ENCODE data around the gene NUDT13. TPM values are rescaled to one million over a fixed set of nuclear protein-coding genes. Genes with fewer than 3 reads are reported as not detected.

Gene NUDT13
- total and polyA plus RNA-seq, 2 donors (not counting 1 experiment from before 2014, with no cell fraction given), result 2.5 to 4.5 TPM

DNA sequence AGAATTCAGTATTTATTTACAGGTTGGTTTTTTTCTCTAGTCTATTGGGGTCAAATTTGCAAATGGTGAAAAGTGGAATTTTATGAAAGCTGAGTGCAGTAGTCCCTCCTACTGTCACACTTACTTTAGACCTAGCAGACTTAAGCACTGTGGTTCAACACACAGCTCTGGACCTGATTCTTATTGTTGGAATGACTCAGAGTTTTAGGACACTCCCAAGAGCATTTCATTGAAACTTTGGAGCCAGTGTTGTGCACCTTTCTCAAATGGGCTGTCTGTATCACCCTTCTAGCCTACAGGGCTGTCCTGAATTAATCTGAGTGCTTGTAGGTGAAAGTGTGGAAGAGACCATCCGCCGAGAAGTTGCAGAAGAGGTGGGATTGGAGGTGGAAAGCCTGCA lies 16.1 kb downstream of the NUDT13 start:
- Histone ChIP-seq H3K9ac (ENCODE audit: low read length) (no peak overlapping the region), H3K79me2 (ENCODE audit: control insufficient read depth, insufficient read depth, low read length) (no peaks in the 10 kb centered on the region), H3K4me1 (ENCODE audit: control insufficient read depth in 2 of 2, insufficient read depth in 2 of 2, low read length in 2 of 2) (no peaks in the 10 kb centered on the region), H3K27ac (ENCODE audit: low read length in 2 of 2) (no peak overlapping the region), H3K9me3 (ENCODE audit: control extremely low read depth in 1 of 3, control insufficient read depth in 2 of 3, insufficient read depth in 1 of 3, low read length in 2 of 3) (no peaks in the 10 kb centered on the region), H2AFZ (ENCODE audit: insufficient read depth, low read depth, low read length, poor library complexity, severe bottlenecking) (no peak overlapping the region), H3K36me3 (replicated peaks in 1 of 2; ENCODE audit: control extremely low read depth in 1 of 2, control insufficient read depth in 1 of 2, extremely low read depth in 1 of 2, insufficient read depth in 2 of 2, low read length in 1 of 2) (peaks cover 11 to 37% of the 10 kb centered on the region in 2 experiments), H4K20me1 (ENCODE audit: control insufficient read depth, insufficient read depth, low read length, poor library complexity, severe bottlenecking) (no peaks in the 10 kb centered on the region), H3K4me2 (replicated peaks; ENCODE audit: low read depth, low read length, poor library complexity, severe bottlenecking) (no peak overlapping the region), H3K27me3 (replicated peaks in 1 of 4; ENCODE audit: control extremely low read depth in 1 of 4, control insufficient read depth in 3 of 4, insufficient read depth in 4 of 4, low read length in 3 of 4) (no peaks in the 10 kb centered on the region), H3K4me3 (ENCODE audit: control extremely low read depth in 1 of 5, extremely low read depth in 1 of 5, insufficient read depth in 1 of 5, low read depth in 2 of 5, low read length in 4 of 5) (no peak overlapping the region)
- Mint-ChIP-seq H3K4me1 (no peaks in the 10 kb centered on the region), H3K27ac (no peak overlapping the region), H3K4me3 (no peak overlapping the region), H3K9me3 (ENCODE audit: insufficient read depth) (no peaks in the 10 kb centered on the region), H3K27me3 (no peaks in the 10 kb centered on the region)
- TF ChIP-seq, protein P1, sequence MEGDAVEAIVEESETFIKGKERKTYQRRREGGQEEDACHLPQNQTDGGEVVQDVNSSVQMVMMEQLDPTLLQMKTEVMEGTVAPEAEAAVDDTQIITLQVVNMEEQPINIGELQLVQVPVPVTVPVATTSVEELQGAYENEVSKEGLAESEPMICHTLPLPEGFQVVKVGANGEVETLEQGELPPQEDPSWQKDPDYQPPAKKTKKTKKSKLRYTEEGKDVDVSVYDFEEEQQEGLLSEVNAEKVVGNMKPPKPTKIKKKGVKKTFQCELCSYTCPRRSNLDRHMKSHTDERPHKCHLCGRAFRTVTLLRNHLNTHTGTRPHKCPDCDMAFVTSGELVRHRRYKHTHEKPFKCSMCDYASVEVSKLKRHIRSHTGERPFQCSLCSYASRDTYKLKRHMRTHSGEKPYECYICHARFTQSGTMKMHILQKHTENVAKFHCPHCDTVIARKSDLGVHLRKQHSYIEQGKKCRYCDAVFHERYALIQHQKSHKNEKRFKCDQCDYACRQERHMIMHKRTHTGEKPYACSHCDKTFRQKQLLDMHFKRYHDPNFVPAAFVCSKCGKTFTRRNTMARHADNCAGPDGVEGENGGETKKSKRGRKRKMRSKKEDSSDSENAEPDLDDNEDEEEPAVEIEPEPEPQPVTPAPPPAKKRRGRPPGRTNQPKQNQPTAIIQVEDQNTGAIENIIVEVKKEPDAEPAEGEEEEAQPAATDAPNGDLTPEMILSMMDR (IDR thresholded peaks at IDR 0.05), result no peak
- no peak for TF ChIP-seq EZH2 (IDR thresholded peaks at IDR 0.05; ENCODE audit: borderline replicate concordance, insufficient read depth, low read depth, low read length, poor library complexity, severe bottlenecking)
- WGBS (ENCODE audit: insufficient coverage), result no CpG with 5 or more reads among the region's 2 CpGs
- no peak for DNase-seq
- CTCF ChIA-PET, result interaction anchor here (1.0 kb wide), 1 partner anchor 26 kb away, joined by 3 read pairs; no protein-coding TSS in a partner anchor
- POLR2A ChIA-PET, result no interaction called here
- ATAC-seq (ENCODE audit: low read depth), result no peak
- intact Hi-C loops (cut with micrococcal nuclease), result no loop called here

DNA sequence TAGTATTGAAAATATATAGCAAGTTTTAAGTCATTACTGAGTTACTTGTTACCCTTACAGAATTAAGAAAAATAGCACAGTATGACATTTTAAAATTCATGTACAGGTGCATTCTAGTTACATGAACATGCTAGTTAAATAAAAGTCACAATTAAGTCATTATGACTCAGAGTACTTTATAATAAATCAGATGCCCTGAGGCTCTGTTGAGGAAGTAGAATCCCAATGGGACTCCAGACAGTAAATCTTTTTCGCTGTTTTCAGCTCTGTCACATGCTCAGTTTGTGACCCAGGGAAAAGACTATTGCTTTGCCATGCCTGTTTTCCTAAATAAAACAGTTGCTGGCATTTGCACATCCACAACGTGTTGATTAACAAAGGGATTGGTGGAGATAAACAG lies 21.0 kb downstream of the NUDT13 start:
- H3K4me1 Mint-ChIP-seq, result peaks cover 12% of the 10 kb centered on the region
- Histone ChIP-seq H3K4me3 (ENCODE audit: control extremely low read depth in 1 of 5, extremely low read depth in 1 of 5, insufficient read depth in 1 of 5, low read depth in 2 of 5, low read length in 4 of 5) (no peak overlapping the region), H3K36me3 (replicated peaks in 1 of 2; ENCODE audit: control extremely low read depth in 1 of 2, control insufficient read depth in 1 of 2, extremely low read depth in 1 of 2, insufficient read depth in 2 of 2, low read length in 1 of 2) (peaks cover 17 to 67% of the 10 kb centered on the region in 2 experiments), H3K27ac (ENCODE audit: low read length in 2 of 2) (no peak overlapping the region), H3K27me3 (replicated peaks in 1 of 4; ENCODE audit: control extremely low read depth in 1 of 4, control insufficient read depth in 3 of 4, insufficient read depth in 4 of 4, low read length in 3 of 4) (no peaks in the 10 kb centered on the region), H3K4me2 (replicated peaks; ENCODE audit: low read depth, low read length, poor library complexity, severe bottlenecking) (no peak overlapping the region), H2AFZ (ENCODE audit: insufficient read depth, low read depth, low read length, poor library complexity, severe bottlenecking) (no peak overlapping the region), H3K4me1 (ENCODE audit: control insufficient read depth in 2 of 2, insufficient read depth in 2 of 2, low read length in 2 of 2) (no peaks in the 10 kb centered on the region), H3K79me2 (ENCODE audit: control insufficient read depth, insufficient read depth, low read length) (no peaks in the 10 kb centered on the region), H4K20me1 (ENCODE audit: control insufficient read depth, insufficient read depth, low read length, poor library complexity, severe bottlenecking) (no peaks in the 10 kb centered on the region), H3K9ac (ENCODE audit: low read length) (no peak overlapping the region), H3K9me3 (ENCODE audit: control extremely low read depth in 1 of 3, control insufficient read depth in 2 of 3, insufficient read depth in 1 of 3, low read length in 2 of 3) (peaks cover 0 to 1% (median 0%) of the 10 kb centered on the region in 3 donors)
- no peak overlapping the region for H3K27ac Mint-ChIP-seq
- ChIA-PET POLR2A (no interaction called here), CTCF (interaction anchor here (3.2 kb wide), 1 partner anchor 35 kb away, joined by 12 read pairs; the partner anchor contains the start of gene P4HA1)
- DNase-seq, result no peak
- TF ChIP-seq EZH2 (IDR thresholded peaks at IDR 0.05; ENCODE audit: borderline replicate concordance, insufficient read depth, low read depth, low read length, poor library complexity, severe bottlenecking), result no peak
- TF ChIP-seq, protein P1 (IDR thresholded peaks at IDR 0.05), result no peak
- H3K4me3 Mint-ChIP-seq, result no peak overlapping the region
- no peak for ATAC-seq (ENCODE audit: low read depth)
- intact Hi-C loops (cut with micrococcal nuclease), result loop anchor here (5.0 kb wide), 1 partner anchor 34 kb away; the partner anchor contains the start of gene P4HA1
- no peaks in the 10 kb centered on the region for H3K27me3 Mint-ChIP-seq
- 17% methylated on average over 1 of the region's 2 CpGs for WGBS (ENCODE audit: insufficient coverage)
- no peaks in the 10 kb centered on the region for H3K9me3 Mint-ChIP-seq (ENCODE audit: insufficient read depth)

Data from B cell (primary cell).